Stimulated activated CD8-positive, alpha-beta memory T cell treated with anti-CD3 and anti-CD28 coated beads, Interleukin-15, amount 100 ng/mL, for 24 hours (primary cell): Measurements from ENCODE around the gene SNX8.

Experiments
- DNase-seq: peaks from one replicate; pipeline ENCODE4 v3.0.0-alpha.2; 2020; ENCODE audit warnings: low read depth

Gene SNX8

DNA sequence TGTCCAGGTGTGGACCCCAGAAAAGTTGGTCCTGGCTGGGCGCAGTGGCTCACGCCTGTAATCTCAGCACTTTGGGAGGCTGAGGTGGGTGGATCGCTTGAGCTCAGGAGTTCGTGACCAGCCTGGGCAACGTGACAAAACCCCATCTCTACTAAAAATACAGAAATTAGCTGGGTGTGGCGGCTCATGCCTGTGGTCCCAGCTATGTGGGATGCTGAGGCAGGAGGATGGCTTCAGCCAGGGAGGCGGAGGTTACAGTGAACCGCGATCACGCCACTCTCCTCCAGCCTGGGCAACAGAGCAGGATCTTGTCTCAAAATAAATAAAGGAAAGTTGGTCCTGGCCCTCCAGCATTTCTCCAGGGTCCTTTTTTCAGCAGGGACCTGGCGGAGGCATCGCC lies 70.8 kb downstream of the SNX8 start:
- no peak for DNase-seq

DNA sequence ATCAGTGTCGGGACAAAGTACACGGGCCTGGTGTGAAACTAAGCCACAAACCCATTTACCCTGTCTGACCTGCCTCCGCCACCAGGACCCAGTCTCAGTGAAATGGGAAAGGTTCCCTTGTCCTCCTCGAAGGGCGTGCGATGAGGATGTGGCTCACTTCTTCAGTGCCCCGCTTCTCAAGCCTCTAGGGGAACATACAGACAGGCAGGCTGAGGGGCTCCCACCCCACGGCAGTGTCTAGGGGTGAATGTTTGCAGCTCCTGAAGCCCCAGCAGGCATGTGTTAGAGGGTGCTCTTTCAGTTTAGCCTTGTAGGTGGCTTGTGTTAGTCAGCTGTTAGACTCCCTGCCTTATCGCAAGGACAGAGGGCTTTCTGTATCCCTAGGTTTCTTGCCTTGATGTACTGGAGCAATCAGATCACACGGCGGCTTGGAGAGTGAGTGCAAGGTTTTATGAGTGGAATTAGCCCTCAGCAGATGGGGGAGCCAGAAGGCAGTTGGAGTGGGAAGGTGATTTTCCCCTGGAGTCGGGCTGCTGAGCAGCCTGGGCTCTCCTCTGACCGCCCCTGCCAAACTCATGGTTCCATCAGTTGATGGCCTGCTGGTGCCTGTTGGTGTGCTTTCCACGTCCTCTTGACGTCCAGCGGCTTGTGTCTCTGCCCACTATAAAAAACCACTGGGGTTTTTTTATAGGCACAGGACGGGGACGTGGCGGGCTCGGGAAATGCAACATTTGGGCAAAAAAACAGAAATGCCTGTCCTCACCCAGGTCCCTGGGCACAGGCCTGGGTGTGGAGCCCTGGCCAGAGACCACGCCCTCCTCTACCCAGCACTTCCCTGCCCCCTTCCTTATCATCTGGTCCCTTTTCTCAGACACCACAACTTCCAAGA lies 71.5 kb downstream of the SNX8 start:
- no peak for DNase-seq

DNA sequence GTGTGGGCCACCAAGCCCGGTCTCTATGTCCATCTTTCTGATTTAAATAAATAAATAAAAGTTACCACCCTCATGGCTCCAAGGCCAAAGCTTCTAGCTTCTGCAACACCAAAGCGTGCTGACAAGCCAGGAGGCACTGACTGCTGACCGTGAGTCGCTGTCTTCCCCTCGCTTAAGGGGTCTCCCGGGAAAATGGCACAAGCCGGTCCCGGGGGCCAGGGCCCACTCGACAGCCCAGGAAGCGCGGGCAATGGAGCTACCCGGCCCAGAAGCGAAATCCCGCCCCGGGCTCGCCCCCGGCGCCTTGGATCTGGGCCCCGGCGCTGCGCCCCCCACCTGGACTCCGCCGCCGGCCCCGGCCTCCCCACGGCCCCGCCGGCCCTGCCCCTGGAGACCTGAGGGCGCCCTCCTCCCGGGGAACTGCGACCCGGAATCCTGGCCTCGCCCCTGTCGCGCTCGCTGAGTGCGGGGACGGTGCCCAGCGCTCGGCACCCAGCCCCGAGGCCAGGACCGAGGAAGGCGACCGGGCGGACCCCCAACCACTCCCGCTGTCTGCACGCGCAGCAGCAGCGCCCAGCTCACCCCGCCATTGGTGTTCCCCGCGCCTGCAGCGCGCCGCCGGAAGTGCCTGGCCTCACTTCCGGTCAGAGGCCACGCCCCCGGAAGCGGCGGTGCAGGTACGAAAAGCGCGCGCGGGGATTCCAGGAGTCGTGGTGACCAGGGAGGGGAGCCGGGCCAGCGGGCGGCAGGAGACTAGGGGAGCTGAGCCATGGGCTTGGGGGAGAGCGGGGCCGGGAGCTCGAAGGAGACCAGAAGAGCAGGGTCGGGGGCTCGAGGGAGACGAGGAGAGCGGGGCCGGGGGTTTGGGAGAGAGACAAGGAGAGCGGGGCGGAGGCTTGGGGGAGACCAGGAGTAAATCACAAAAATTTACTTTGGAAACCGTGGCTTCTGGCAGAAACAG lies 72.4 kb downstream of the SNX8 start, which contains the start of the genes MRM2 and NUDT1:
Gene MRM2, minus strand, starts transcription at position 626 of the 961 bp plus-strand sequence. Its CDS starts 36 bp downstream, at position 590.
Gene NUDT1, plus strand, starts transcription at position 647 of the 961 bp plus-strand sequence. CDS start 2,349 bp downstream, outside the sequence.
- peak; percentile 60 for DNase-seq

DNA sequence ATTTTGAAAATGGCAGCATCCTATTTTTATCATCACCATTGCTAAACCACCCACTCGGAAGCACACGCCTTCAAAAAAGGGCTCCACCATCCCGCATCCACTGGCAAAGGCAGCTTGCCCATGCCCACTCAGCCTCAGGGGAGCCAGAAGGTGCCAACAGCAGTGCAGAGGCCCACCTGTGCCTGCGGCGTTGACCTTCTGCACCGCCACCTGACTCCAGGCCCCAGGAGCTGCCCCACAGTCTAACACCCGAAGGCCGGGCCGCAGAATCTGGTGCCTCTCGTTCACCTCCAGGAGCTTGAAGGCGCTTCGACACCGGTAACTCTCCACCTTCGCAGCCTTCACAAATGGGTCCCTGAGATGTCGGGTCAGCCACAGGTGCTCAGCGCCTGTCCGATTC lies 75.0 kb downstream of the SNX8 start:
- no peak for DNase-seq

DNA sequence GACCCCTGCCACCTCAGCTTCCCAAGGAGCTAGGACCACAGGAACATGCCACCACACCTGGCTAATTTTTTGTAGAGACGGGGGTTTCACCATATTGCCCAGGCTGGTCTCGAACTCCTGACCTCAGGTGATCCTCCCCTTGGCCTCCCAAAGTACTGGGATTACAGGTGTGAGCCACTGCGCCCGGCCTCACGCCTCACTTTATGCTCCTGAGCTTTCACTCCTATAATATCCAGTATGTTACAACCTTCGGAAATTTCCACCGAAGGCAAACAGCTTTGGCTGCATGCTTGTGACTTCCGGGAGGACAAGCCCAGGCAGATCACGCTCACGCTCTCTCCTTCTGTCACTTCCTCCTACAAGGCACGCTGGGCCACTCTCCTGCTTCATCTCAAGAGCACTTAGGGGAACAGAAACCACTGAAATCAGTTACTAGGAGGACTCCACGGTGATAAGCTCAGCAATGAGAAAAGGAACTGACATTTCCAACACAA lies 77.1 kb downstream of the SNX8 start:
- DNase-seq = no peak

DNA sequence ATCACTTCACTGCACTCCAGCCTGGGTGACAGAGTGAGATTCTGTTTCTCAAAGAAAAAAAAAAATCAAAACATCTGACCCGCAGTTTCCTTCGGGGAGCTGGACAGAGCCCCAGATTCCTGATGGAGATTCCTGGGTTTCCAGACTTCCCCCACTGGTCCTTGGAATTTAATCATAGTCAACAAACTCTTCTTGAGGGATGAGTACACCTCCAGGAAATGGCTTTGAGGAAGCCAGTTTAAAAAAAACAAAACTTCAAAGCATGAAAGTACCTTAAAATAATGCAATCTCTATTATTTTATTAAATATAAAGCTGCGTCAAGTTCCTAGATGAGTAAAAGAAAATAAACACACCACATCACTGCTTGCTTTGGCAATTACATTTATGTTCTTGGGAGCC lies 80.3 kb downstream of the SNX8 start:
- DNase-seq = no peak

DNA sequence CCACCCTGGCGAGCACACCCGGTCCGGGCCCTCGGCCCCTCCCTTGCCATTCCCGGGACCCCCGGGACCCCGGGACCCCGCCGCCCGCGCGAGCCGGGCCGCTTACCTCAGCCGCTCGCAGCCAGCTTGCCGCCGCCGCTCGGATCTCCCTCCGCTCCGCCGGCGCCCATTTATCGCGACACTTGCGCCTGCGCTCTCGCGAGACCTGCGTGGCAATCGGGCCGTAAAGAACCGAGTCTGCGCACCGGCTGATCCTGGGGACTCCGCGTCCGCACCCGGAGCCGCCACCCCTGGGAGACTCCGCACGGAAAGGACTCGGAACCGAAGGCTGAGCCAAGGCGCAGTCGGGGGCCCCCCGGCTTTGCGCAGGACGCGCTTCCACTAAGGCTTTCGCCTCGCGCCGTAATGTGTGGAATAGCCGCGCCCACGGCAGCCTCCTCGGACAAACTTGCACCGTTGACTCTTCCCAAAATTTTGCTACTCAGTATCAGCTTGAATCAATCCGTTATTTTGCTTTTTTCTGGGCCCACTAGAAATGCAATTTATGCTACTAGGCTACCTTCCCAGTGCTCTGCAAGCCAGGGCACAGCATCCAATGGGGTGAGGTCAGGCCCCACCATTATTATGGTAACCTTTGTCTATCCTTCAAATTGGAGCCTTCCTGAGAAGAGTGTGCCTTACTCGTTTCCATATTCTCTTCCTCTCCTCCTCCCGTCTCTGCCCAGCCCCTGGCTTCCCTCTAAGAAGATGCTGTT lies 81.3 kb downstream of the SNX8 start, which contains the start of gene MAD1L1:
Gene MAD1L1, minus strand, starts transcription at position 180 of the 755 bp plus-strand sequence. CDS start 2,812 bp downstream, outside the sequence.
- DNase-seq = peak; percentile 69

DNA sequence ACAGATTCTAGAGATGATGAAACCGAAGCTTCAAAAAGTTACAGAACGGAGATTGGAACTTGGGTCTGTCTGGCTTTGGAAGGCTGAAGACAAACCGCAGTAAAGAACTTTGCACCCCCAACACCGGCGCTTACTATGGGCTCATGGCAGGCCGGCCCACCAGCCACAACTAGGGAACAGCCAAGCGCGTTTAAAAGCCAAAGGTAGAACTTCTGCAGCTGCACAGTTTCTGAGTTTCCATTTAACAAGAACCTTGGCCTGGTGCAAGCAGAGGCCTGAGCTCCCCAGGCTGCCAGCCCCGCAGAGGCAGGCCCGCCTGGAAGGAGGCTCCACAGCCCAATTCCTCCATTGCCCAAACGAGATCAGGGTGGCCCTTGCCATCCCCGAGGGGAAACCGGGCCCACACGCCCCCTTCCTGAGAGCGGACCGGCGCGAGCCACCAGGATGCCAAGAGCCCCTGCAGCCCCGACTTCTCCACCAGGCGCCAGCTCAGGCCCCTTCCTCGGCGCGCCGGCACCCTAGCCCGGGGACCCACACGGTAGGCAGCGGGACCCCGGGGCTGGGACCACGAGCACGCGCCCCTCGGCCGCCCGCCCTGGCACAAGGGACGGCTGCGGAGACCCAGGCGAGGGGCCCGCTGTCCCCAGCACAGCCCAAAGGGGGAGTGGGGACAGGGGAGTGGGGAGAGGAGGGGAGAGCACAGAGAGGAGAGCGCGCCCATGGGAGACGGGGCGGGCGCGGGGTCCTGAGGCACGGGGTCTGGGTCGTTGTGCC lies 82.1 kb downstream of the SNX8 start:
- DNase-seq = no peak

DNA sequence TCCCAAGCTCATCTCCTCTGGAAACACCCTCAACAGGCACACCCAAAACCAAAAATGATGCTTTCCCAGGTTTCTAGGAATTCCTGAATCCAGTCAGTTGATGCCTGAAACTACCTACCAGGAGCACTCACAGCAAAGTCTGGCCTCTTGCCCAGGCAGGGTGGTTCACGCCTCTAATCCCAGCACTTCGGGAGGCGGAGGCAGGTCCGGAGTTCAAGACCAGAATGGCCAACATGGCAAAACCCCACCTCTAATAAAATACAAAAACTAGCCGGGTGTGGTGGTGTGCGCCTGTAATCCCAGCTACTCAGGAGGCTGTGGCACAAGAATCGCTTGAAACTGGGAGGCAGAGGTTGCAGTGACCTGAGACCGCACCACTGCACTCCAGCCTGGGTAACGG lies 83.4 kb downstream of the SNX8 start:
- no peak for DNase-seq

DNA sequence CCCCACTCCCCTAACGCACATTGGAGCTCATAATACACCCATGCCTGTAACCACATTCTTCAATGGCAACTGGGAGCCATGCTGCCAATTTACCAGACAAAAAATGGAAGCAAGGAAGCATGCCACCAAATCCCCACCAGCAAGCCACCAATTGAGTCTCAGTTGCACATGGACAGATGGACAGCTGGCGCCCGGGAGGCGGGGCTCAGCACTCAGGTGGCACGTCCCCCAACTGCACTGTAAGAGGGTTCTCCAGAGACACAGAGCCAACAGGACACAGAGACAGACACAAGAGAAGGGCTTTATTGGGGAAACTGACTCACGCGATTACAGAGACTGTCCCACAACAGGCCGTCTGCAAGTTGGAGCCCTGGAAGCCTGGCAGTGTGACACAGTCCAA lies 84.0 kb downstream of the SNX8 start:
- DNase-seq = no peak

DNA sequence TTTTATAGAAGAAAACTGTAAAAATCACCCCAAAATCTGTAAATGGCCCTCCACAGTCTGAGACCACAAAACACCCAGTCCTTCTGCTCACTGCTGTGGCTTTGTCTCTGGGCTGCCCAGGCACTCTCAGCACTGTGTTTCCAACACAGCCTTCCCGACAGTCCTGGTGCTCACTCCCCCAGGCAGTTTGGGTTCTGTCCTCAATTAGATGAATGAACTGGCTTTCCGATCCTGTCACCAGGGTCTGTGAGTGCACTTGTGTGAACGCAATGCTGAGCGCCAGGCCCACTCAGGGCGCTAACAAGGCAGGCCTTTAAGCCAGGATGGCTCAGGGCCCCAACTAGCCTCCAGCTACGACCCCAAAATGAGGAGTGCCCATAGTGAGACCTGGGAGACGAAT lies 84.8 kb downstream of the SNX8 start:
- no peak for DNase-seq

DNA sequence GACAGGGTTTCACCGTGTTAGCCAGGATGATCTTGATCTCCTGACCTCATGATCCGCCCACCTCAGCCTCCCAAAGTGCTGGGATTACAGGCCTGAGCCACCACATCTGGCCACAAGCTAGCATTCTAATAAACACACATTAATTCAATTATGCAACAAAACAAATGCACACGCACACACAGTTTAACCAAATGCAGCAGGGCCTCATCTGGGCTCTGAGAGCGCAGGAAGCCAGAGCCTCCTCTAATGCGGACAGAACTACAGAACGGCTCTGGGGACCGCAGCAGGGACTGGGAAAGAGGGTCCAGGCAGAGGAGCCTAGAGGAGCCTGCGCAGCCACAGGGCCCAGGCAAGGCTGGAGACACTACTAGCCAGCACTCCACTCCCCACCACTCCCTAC lies 85.3 kb downstream of the SNX8 start:
- DNase-seq = no peak

DNA sequence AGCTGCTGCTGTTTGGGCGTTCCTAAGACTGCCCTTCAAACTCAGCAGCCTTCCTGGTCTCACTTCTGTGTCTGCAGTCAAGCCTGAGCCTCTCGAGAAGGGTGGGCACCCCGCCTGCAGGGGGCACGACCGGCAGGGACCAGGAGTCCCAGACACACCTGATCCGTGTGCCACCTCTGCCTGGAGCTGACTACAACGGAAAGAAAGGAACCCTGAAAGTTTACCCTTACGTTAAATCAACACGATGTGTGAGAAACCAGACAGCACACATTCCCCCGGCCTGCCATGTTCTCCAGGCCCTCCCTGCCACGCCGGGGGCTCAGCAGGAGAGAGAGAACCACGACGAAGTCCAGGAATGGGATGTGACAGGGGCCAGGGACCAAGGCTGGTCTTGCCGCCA lies 86.5 kb downstream of the SNX8 start:
- no peak for DNase-seq

DNA sequence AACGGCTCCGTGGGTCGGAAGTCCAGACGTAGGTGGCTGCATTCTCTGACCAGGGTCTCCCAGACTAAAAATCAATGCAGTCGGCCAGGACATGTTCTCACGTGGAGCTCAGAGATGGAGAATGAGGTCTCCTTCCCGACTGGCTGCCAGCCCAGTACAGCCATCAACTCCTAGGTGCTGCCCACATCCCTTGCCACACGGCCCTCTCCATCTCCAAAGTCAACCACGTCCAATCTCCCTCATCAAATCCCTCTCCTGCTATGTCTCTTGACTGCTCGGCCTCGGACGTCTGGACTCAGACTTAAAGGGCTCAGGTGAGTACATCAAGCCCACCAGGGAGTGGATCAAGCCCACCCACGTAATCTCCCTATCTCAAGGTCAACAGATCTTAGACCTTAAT lies 88.4 kb downstream of the SNX8 start:
- DNase-seq = no peak

DNA sequence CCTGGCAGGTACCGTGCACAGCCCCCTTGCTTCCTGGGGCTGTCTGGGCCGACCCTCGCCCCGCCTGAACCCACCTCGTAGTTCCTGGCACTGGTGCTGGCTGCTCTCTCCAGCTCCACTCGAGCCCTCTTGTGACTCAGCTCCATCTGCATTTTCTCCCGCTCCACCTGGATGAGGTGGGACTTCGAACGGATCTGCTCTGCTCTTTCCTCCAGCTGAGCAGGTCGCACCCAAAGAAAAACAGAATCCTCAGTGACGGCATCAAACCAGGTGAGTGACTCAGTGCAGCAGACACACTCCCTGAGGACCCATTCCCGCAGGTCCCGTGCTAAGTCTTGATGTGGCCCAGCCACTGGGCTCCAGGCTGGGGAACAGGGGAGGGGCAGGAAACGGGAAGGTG lies 88.9 kb downstream of the SNX8 start:
- no peak for DNase-seq

DNA sequence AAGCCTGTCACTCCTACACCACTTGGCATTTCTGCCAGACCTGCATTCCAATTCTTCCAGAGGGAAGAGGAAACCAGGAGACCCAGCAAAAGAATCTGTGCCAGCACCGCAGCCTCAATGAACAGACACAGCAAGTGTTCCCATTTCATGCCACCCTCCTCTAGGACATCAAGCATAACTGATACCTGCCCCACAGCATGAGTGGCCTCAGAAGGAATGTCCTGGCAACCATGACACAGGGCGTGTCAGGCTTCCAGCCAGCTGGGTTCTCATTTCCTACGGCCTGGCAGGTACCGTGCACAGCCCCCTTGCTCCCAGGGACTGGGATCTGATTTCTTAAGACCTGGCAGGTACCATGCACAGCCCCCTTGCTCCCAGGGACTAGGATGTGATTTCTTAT lies 89.3 kb downstream of the SNX8 start:
- DNase-seq = no peak

DNA sequence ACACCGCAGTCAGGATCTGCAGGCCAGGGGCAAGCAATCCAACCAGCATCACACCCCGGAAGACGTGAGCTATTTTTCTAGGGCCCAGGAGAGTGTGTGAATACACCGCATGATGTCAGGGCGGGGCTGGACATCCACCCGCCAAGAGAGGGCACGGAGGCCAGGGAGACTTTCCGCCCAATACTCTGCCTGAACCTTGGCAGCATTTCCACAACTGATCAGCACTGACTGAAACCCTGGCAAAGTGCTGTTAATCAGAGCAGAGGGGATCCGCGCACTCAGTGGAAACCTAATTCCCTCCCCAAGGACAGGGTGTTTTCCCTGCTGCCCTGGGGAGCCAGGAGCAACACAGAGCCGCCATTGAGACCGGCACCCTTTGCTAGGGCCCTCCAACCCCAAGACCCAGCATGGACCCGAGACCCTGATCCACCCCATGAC lies 89.7 kb downstream of the SNX8 start:
- DNase-seq = no peak

DNA sequence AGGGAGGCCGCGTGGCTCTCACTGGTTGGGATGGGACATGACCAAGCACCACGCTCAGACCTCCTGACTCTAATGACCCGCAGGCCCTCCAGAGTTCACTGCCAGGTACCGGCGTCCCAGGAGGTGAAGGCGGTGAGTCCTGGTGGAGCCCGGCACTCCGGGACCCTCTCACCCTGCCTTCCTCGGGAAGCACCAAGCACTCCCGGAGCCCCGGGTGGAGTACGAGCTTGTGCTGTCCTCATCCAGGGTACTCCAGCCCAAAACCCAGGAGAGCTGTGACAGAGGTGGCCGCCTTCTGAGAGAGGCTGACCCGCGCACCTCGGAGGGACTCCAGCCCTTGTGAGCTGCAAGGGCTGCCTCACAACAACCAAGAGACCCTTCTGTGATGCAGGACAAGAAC lies 90.9 kb downstream of the SNX8 start:
- no peak for DNase-seq

DNA sequence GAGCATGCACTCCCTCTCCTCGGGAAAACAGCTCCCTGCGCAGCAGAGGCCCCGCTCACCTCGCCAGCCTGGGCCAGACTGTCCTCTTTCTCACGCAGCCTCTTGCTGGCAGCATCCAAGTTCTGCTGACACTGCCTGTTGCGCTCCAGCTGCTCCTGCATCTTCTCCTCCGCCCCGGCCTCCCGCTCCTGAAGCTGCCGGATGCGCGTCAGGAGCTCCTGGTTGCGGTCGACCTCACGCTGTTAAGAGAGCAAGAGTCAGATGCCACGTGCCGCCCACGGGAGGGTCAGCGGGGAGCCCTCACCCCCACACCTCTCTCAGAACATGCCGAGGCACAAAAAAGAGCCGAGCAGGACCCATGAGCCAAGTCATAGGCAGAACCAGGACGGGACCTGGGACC lies 91.7 kb downstream of the SNX8 start:
- no peak for DNase-seq

DNA sequence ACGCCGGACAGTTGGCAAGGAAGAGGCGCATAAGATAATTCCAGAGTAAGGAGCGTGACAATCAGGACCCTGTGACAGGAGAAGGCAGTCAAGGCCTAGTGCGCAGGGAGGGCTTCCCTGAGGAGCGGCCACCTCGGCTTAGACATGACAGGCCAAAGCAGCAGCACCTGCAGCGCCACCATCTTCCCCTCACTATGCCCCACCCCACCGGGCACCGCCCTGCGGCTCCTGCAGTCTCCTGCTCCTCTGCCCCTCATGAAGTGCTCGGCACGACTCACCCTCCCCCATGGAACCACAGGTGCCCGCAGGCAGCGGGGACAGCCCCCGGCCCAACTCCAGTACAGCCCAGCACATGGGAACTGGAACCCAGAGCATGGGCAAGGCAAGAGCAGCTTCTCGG lies 93.3 kb downstream of the SNX8 start:
- DNase-seq = no peak

DNA sequence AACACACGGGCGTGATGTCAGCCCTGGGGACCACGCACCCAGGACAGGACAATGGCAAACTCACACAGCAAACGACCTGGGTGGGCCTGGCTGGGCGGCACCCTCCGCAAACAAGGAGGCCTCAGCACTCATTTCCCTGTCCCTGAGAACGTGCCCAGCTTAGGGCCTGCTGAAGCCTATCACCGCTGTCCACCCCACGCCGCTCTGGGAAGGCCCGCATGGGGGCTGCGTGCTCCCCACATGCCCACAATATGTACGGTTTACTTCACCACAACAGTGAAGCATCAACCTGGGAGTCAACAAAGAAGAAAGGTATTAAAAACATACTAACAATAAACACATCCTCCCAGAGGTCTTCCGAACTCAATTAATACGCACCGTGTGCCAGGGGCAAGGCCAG lies 93.7 kb downstream of the SNX8 start:
- no peak for DNase-seq
